HG03060 (cell line): ENCODE results near the gene ITIH3.

Source experiments
- ATAC-seq: cut with Tn5 transposase; IDR thresholded peaks from one replicate; pipeline ENCODE4 v1.9.1; 2021; ENCODE audit warnings: low read depth, moderate number of reproducible peaks; ENCODE audit not compliant: unreplicated experiment

The ITIH3 gene

DNA sequence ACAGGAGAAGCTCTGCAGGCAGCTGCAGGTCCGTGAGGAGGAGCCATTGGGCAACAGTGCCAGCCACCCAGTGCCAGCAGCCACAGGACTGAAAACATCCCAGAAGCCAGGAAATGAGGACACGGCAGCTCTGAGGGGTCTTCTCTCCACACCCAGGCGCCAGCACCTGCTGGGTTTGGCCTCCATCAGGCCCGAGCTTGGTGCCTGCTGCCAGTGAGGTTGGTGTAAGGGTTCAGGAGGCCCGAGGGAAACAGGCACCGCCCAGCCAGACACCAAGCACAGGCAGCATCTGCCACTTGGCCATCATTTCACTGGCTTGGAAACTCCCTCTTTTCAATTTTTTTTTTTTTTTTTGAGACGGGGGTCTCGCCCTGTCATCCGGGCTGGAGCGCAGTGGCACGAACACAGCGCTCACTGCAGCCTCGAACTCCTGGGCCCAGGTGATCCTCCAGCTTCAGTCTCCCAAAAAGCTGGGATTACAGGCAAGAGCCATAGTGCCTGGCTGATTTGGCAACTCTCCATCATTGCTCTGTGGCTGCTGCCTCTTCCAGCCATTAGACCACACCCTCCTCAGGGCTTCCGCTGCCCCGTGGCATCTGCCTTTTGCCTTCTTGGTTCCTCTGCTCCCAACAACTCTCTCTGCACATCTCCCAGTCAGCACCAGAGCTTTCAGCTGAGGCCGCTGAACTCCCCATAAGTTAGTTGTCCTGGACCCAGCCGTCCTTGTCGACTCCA, 1.5 kb upstream of the ITIH3 start:
- no peak for ATAC-seq

DNA sequence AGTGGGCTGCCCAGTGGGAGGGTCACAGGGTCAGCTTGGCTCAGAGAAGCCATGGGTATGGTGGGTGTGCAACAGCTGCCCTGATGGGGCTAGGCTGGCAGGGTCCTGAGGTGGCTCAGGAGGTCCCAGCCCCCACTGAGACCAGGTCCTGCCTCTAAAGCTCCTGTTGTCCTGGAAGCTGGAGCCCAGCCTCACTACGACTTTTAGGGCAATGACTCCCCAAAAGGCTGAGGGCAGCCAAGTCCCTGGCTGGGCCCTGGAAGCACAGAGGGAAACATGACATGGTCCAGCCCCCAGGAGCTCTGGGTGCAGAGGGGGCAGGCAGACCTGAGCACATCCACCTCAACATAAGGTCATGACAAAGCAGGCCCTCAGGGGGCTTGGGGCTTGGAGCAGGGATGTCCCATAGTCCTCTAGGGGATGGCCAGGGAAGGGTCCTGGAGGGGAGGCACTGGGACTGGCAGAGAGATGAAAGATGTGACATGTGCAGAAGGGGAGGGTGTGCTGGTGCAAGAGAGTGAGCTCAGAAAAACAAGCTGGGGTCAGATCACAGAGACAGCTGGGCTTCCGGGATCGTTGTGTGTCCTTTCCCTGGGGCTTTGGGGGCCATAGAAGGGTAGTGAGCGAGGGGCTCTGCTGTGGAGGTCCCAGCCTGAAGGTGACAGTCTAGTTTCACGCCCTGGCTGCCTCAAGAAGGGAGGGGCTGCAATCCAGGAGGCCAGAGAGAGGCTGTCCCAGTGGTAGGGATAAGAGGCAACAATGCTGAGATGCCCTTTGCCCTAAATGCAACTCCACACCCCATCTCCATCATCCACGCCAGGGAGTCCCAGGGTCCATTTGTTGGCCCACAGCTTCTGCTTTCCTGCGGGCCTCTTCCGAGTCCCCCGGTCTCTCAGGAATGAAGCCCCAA, 639 bp upstream of the ITIH3 start:
- ATAC-seq: no peak

DNA sequence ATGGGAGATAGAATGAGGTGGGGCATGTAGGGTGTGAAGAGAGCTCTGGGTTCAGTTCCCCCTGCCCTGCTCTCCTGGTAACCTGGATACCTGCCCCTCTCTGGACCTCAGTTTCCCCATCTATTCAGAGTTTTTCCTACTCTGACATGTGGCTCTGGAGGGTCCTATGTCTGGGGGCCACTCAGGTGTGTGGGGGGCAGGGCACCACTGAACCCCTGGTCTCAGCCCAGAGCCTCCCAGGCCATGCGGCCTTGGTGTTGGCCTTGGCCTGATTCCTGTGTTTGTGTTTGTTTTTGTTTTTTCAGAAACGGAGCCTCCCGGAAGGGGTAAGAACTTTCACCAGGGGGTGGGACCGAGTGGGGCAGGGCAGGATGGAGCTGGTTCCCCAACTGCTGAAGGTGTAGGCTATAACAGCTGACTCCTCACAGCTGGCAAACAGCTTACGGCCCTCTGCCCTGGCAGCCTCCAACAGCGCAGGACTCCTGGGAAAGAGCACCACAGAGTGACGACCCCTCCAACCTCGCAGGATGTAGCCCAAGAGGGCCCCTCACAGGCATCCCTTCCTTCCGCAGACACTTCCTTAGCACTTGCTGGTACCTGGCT, 803 bp downstream of the ITIH3 start:
- no peak for ATAC-seq

DNA sequence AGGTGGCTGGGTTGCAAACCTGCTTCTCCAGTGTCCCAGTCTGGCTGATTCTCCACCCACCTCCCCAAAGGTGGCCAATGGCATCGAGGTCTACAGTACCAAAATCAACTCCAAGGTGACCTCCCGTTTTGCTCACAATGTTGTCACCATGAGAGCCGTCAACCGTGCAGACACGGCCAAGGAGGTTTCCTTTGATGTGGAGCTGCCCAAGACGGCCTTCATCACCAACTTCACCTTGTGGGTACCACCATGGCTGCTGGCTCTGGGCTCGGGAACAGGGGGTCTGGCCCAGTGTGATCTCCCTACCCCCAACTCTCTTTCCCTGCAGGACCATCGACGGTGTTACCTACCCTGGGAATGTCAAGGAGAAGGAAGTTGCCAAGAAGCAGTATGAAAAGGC, 1.8 kb downstream of the ITIH3 start:
- ATAC-seq: no peak

DNA sequence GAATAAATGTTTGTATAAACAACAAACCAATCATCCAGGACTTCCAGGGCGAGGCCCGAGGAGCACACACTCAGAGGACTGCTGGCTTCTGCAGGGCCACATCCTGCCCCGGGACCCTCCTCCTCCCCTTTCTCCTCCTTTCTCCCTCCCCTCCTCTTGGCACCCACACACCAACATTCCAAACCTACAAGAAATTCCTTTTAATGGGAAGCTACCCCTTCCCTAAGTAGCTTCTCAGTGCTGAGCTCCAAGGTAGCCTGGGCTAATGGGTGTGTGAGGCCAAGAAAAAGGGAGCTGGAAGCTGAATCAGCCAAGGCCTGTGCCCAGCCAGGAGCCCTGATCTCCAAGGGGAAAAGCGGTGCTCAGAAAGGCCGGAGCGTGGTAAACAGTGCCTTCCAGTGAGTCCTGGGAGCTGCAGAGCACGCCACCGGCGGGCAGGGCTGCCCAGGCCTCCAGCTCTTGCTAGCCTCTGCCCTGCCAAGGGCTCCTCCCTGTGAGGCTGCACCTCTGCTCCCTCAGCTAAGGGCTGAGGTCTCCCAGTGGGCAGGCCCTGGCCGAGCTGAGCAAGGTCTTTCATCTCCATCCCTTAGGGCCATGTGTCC, 3.9 kb downstream of the ITIH3 start:
- no peak for ATAC-seq

DNA sequence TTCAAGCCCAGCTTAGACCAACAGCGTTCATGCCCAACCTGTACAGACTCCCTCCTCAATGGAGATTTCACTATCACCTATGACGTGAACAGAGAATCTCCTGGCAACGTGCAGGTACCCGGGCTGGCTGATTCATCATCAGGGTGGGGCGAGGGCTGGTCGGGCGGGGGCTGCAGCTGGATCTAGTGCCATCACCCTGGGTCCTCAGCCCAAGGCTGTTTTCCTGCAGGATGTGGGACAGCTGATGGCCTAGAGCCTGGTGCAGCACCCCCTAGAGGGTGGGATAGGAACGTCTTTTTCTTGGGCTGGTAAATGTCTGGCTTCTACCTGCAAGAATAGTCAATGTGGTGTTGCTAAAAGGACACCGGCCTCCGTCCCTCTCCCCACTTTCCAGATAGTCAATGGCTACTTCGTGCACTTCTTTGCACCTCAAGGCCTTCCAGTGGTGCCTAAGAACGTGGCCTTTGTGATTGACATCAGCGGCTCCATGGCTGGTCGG, 4.4 kb downstream of the ITIH3 start:
- no peak for ATAC-seq

DNA sequence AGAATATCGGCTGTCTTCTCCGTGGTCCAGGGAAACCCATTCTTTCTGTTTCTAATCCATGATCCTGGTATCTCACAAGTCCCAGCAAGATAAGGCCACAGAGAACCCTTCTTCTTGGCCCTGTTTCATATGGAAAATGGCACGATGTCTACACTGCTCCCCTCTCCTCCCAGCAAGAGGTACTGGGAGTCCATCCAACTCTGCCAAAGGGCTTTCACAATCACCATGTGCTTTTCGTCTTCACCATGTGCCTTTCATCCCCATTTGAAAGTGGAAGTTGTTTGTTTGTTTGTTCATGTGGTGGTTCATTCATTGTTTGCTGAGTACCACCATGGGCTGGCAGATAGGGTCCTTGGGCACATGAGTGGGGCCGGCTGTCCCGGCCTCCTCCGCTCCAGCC, 5.5 kb downstream of the ITIH3 start:
- no peak for ATAC-seq

DNA sequence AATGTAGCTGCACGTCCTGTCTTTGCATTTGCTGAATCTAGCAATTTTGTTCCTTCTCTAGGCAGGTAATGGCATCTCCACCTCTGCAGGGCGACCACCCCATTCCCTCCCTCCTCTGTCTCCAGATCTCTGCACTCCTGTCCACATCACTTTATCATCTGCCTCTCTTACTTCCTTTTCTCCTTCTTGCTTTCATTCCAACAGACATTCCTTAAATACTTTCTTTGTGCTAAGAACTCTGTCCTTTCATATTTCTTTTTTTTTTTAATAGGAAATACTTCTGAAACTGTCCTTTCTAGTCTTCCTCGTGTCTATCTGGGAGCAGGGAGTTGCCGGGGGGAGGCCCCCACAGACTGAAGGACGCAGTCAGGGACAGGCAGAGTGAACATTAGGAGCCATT, 7.2 kb downstream of the ITIH3 start:
- no peak for ATAC-seq

DNA sequence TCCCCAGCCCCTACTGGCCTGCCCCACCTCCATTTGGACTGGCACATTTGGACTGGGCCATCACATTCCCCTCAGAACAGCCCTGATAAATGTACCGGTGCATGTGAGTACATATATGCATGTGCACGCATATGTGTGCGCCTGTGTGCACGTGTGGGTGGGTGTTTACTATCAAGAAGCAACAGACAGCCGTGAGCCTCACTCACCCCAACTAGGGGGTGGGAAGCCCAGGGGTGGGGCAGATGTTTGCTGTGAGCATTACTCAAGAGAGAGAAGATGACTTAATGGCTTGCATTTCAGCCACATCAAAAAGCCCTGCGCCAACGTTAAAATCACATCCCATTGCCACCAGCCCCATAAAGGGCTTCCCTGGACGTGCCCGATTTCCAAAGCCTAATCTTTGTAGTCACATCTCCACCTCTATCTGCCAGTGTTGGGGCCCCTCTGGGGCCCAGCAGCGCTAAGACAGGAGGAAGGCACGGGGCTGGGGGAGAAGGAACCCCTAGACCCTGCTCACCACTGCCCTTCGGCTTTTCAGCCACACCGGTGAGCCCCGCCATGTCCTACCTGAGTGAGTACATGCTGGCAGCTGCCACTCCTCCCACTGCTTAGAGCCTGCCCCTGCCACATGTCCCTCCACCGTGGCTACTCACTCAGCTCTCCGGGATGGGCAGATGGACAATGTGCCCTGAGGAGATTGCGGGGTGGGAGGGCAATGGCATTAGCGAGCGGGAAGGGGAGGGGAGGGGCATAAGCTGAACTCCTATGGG, 10.9 kb downstream of the ITIH3 start:
- no peak for ATAC-seq

DNA sequence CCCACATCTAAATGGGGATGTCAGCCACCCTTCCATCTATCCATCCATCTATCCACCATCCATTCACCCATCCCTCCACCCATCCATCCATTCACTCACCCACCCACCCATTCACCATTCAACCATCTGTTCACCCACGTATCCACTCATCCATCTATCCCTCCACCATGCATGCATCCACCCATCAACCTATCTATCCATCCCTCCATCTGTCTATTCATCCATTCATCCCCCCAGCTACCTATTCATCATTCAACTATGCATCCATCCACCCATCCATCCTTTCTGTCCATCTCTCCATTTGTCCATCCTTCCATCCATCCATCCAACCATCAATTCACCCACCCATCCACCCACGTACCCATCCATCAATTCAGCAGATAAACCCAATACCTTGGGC, 14.6 kb downstream of the ITIH3 start:
- ATAC-seq: no peak

DNA sequence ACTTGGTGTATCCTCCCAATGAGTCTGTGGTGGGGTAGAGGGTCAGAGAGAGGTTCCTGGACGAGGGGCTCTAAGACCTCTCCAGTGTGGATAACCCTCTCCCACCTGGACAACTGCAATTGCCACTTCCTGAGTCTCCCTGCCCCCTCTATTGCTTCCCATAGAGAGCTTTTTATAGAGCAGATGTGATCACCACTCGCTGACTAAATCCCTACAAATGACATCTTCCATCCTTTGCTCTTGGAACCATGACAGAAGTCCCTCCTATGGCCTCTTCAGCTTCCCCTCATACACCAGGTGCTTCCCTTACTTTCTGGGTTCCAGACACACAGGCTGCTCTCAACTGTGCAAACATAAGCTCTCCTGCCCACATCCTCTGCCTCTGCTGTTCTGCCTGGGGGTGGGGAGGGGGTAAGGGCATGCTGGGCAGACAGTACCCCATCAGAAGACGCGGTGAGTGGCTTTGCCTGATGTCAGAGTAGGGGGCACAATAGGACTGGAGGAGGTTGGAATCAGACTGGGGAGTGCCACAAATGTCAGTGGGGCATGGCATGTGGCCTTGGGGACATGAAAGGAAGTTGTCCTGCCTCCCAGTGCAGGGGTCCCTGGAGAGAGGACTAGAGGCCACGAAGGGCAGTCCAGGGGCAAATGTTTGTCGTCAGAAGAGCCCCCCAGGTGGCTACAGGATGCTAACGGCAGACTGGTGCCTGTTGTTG, 15.2 kb downstream of the ITIH3 start:
- ATAC-seq: no peak

DNA sequence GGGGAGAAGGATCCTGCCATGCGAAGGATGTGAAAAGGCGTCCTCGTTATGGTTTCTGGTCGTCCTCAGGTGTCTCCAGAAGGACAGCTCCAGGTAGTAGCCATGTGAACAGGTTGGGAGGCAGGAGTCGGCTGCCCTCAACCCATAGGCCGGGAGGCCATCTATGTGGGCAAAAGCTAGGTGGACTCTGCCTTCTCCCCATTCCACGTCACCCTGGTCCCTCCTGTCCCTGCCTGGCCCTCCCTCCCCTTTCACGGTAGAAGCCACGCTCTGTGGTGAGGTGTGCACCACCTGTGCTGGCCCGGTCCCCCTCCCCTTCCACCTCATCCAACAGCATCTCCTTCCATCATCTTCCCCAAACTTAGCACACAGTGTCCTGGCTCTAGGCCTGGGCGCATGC, 16.3 kb downstream of the ITIH3 start:
- ATAC-seq: no peak

DNA sequence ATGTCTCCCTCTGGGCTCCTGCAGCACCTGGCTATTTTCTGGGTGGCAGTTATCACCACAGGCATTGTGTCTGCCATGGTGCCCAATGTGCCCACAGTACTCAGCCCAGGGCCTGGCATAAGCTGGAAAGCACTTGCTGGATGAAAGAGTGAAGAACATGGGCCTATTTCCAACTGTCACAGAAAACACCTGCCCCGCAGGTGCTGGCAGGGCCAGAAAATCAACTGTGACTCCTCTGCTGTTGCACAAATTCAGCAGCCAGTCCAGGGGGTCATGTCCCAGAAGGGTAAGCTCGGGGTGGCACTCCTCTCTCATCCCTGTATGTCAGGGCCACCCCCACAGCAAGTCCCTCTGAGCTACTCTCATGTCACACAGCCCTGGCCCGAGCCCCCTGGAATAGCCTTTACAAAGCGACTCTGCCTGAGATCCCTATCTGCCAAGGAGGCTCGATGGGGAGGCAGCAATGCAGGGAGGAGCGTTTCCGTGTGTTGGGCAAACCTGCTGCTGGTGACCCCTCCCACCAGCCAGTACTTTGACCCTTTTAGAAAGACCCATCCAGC, 16.9 kb downstream of the ITIH3 start:
- no peak for ATAC-seq

DNA sequence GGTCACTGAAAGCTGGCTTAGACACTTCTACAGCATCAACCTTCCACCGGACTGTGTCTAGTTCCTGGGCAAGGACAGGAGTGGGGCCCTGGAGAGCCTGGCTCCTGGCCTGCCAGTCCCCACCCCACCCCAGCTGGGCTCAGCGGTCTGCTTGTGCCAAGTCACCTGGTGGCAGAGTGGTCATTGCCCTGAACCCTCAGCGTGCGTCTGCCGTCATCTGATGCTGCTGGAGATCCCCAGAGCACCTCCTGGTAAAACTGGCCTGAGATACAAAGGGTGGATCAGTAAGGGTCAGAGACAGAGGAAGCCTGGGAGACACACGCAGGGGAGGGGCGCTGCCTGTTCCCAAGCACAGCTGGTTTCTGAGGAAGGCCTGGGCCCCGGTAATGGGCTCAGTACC, 19.2 kb downstream of the ITIH3 start:
- ATAC-seq: no peak

DNA sequence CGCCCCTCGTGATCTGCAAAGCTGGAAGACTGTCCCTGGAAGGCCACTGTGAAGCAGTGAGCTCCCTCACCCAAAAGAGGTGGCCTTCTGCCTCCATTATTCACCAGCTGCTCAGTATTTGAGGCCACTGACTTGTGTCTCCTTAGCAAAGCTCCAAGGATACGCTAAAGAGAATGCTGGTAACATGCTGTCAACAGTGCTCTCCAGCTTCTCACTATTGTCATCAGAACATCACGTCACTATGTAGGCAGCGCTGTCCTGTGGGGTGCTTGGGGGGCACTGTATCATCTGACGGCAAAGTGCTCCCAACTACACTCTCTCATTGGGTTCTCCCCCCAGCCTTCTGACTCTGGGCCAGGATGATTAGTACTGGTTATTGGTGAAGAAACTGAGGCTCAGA, 21.6 kb downstream of the ITIH3 start:
- ATAC-seq: no peak

DNA sequence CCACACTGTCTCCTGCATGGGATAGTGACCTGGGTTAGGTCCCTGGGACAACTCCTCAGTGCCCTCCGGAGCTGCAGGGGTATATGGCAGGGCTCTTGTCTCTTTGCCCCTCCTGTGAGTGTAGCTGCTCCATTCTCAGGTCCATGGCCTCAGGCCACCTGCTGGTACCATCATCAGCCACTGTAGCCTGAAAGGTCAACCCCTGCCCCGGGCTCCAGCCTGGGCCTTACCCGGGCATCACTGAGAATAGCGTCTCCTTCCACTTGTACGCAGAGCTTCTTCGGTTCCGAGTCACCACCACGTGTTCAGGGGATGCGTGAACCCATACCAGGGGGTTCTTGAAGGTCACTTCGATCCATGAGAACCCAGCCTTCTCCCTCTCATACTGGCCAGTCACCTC, 22.1 kb downstream of the ITIH3 start:
- ATAC-seq: no peak

DNA sequence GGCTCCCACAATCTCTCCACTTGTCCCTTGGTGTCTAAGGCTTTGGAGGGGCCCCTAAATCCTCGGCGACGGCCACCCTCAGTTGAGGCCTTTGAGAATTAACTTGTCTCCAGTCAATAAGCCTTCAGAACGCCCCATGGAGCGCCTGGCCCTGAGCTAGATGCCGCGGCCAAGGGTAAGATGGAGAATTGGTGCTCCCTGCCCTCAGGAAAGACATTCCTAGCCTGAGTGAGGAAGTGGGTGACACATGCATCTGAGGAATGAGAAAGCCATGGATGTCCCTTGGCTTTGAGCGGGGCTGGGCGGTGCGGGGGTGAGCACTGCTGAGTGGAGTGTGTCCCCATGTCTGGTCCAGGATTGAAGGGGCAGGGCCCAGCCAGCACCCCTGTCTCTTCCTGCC, 22.6 kb downstream of the ITIH3 start:
- ATAC-seq: no peak

DNA sequence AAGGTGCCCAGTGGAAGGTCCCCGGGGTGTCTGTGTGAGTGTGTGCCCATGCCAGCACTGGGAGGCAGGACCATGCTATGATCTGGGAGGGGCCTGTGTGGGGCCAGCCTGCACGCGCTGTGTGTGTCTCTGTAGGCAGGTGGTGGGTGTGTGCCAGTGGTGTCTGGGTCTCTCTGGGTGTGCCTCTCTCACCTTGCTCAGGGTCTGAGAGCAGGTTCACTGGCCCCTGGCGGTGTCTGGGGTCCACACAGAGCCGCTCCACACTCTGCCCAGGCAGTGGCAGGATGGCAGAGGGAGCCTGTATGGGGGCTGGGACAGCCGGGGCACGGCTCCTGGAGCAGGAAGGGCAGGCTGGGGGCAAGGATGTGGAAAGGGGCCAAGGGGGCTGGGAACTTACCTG, 23.3 kb downstream of the ITIH3 start:
- no peak for ATAC-seq

DNA sequence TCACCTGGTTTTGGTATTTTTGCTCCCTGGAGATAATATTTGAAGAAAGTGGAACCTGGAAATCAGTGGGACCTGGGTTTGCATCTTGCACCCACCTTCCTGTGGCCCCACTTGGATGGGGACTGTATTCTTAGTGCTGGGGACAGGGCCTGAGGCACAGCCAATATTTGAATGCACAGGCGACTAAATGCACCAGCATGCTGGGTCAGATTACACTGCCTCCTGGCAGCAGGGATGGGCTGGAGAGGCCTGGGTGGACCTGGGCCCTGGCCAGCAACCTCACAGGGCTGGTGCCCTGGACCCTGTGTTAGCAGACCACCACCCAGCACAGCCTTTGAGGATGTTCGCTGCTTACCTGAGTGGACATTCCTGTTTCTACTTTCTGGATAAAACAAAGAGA, 25.3 kb downstream of the ITIH3 start:
- no peak for ATAC-seq
